DOHH2 (cell line): ENCODE results near the gene MRTFA.

Experiments used
- CTCF ChIP-seq: fragments of 200-600 bp; sonication (generic); IDR thresholded peaks from one replicate; pipeline ENCODE4 v1.5.1; 2014; ENCODE audit warnings: antibody characterized with exemption, mild to moderate bottlenecking, low read depth, low read length; ENCODE audit not compliant: poor library complexity, severe bottlenecking
- EZH2phosphoT487 ChIP-seq: fragments of 200-600 bp; sonication (generic); IDR thresholded peaks from 2 replicates; pipeline ENCODE4 v1.6.1; 2017; ENCODE audit warnings: borderline replicate concordance, mild to moderate bottlenecking, antibody characterized with exemption, low read length, moderate library complexity, mixed read lengths

- no peak for TF ChIP-seq CTCF
- TF ChIP-seq EZH2phosphoT487 = no peak
Observed at GRCh38 chr22:40571887-40572286, 64.6 kb downstream of the MRTFA start.
